Activated T-helper 1 cell treated with Interleukin-2 at 50 U/mL for 16 hours (primary cell): ENCODE results near the gene IP6K1.
"Not testable (repeated sequence)": the region's sequence is repeated elsewhere in the genome, so short reads cannot be mapped to it uniquely, and the experiment has no call there.

ENCODE experiments used
- DNase-seq: peaks from one replicate; pipeline ENCODE4 v3.0.0-alpha.2; 2020; ENCODE audit warnings: low read depth

IP6K1 gene

GRCh38 chr3:49711489-49711888 is 74.9 kb downstream of the IP6K1 start:
- DNase-seq = no peak

- DNase-seq = no peak
These were observed 76.5 kb downstream of the IP6K1 start for GRCh38 chr3:49709852-49710251.

- DNase-seq = no peak
These were observed 79.2 kb downstream of the IP6K1 start for GRCh38 chr3:49707113-49707480.

GRCh38 chr3:49706456-49707112 is 79.8 kb downstream of the IP6K1 start:
- DNase-seq = no peak

- DNase-seq = no peak
These were observed 80.9 kb downstream of the IP6K1 start for GRCh38 chr3:49705390-49705960.

GRCh38 chr3:49704629-49705028 is 81.7 kb downstream of the IP6K1 start:
- no peak for DNase-seq

GRCh38 chr3:49703956-49704355 is 82.4 kb downstream of the IP6K1 start:
- DNase-seq = no peak

GRCh38 chr3:49703443-49703927 is 82.9 kb downstream of the IP6K1 start:
- DNase-seq = peak; percentile 32

- DNase-seq = no peak
These were observed 83.7 kb downstream of the IP6K1 start for GRCh38 chr3:49702672-49703071.

GRCh38 chr3:49701388-49702077 is 84.8 kb downstream of the IP6K1 start:
- no peak for DNase-seq

GRCh38 chr3:49700453-49701128 is 85.8 kb downstream of the IP6K1 start:
- DNase-seq = no peak

- DNase-seq = no peak
These were observed 86.3 kb downstream of the IP6K1 start for GRCh38 chr3:49700014-49700413.

GRCh38 chr3:49699281-49699979 is 86.9 kb downstream of the IP6K1 start:
- DNase-seq = no peak

GRCh38 chr3:49695350-49696015 is 90.9 kb downstream of the IP6K1 start:
- not testable (repeated sequence) for DNase-seq

- DNase-seq = not testable (repeated sequence)
These were observed 91.8 kb downstream of the IP6K1 start for GRCh38 chr3:49694409-49695070.

- DNase-seq = not testable (repeated sequence)
These were observed 94.9 kb downstream of the IP6K1 start for GRCh38 chr3:49691481-49691880.

- DNase-seq = not testable (repeated sequence)
These were observed 95.5 kb downstream of the IP6K1 start for GRCh38 chr3:49690856-49691255.

GRCh38 chr3:49689908-49690624 is 96.3 kb downstream of the IP6K1 start:
- DNase-seq = not testable (repeated sequence)

GRCh38 chr3:49689046-49689907 is 97.1 kb downstream of the IP6K1 start, which contains the start of the genes MST1 and RNF123:
Gene MST1, minus strand, starts transcription at chr3:49689474. Its CDS starts 783 bp downstream, at chr3:49688691.
Gene RNF123, plus strand, starts transcription at chr3:49689557. Its CDS starts 1,609 bp downstream, at chr3:49691166.
- peak; percentile 88 for DNase-seq
